Liver (tissue), 9 donors: Measurements from ENCODE around the gene SP2. TPM values are rescaled to one million over a fixed set of nuclear protein-coding genes. Genes with fewer than 3 reads are reported as not detected.

Source experiments
- DNase-seq: peaks from one replicate; pipeline ENCODE4 v3.0.0-alpha.2; 2017; ENCODE audit warnings: low spot score
- H3K27ac ChIP-seq, 2 donors: one replicate each; pipeline ENCODE4 v1.7.0; 2013; ENCODE audit warnings: inconsistent platforms in 2 of 2, low read length in 2 of 2, control low read depth in 1 of 2, low read depth in 1 of 2, mild to moderate bottlenecking in 1 of 2
- H3K27me3 ChIP-seq, 4 donors: one replicate each; pipeline versions ENCODE4 v1.6.1 to v1.7.0; 2013; ENCODE audit warnings: low read length in 3 of 4, inconsistent platforms in 1 of 4, mild to moderate bottlenecking in 1 of 4, moderate library complexity in 1 of 4; ENCODE audit not compliant: control insufficient read depth in 4 of 4, insufficient read depth in 4 of 4
- H3K36me3 ChIP-seq, 4 donors: one replicate each; pipeline versions ENCODE4 v1.6.1 to v1.7.0; 2013; ENCODE audit warnings: low read length in 3 of 4, mild to moderate bottlenecking in 3 of 4, low read depth in 1 of 4, moderate library complexity in 1 of 4; ENCODE audit not compliant: control insufficient read depth in 4 of 4, insufficient read depth in 3 of 4
- H3K4me1 ChIP-seq, 4 donors: one replicate each; pipeline versions ENCODE4 v1.6.1 to v1.7.0; 2013; ENCODE audit warnings: low read length in 3 of 4, mild to moderate bottlenecking in 3 of 4, moderate library complexity in 1 of 4; ENCODE audit not compliant: control insufficient read depth in 4 of 4, insufficient read depth in 4 of 4
- H3K4me3 ChIP-seq, 3 donors: one replicate each; pipeline versions ENCODE4 v1.6.1 to v1.7.0; 2013; ENCODE audit warnings: low read length in 3 of 3, control low read depth in 1 of 3, low read depth in 1 of 3, mild to moderate bottlenecking in 1 of 3
- H3K9ac ChIP-seq, 2 donors: one replicate each; pipeline ENCODE4 v1.7.0; 2013; ENCODE audit warnings: low read length in 2 of 2, mild to moderate bottlenecking in 2 of 2, moderate library complexity in 2 of 2, control low read depth in 1 of 2, low read depth in 1 of 2
- H3K9me3 ChIP-seq, 4 donors: one replicate each; pipeline versions ENCODE4 v1.6.1 to v1.7.0; 2013; ENCODE audit warnings: low read length in 3 of 4; ENCODE audit not compliant: control insufficient read depth in 4 of 4
- ATF3 ChIP-seq: IDR thresholded peaks from 2 replicates; pipeline ENCODE4 v1.6.1; 2016; ENCODE audit warnings: antibody characterized with exemption
- CTCF ChIP-seq: fragments of 150-350 bp; IDR thresholded peaks from 2 replicates; pipeline ENCODE4 v1.5.1; 2017; ENCODE audit warnings: improper control_type of control experiment, low read depth, low read length; ENCODE audit not compliant: missing input control
- EGR1 ChIP-seq, 2 donors: IDR thresholded peaks; 2 replicates each; pipeline ENCODE4 v1.6.1; 2016 to 2018; ENCODE audit warnings: antibody characterized with exemption in 2 of 2, low read depth in 2 of 2
- FOXA1 ChIP-seq: IDR thresholded peaks from 2 replicates; pipeline ENCODE4 v1.6.1; 2016; ENCODE audit warnings: antibody characterized with exemption
- FOXA2 ChIP-seq: IDR thresholded peaks from 2 replicates; pipeline ENCODE4 v1.6.1; 2016; ENCODE audit warnings: antibody characterized with exemption
- GABPA ChIP-seq, 2 donors: IDR thresholded peaks in 1 of 2; conservative IDR thresholded peaks in 1 of 2; 2 replicates each; pipeline ENCODE4 v1.6.1; 2016; ENCODE audit warnings: antibody characterized with exemption in 2 of 2, mild to moderate bottlenecking in 1 of 2, moderate library complexity in 1 of 2
- HNF4A ChIP-seq, 2 donors: conservative IDR thresholded peaks; 2 replicates each; pipeline ENCODE4 v1.6.1; 2016; ENCODE audit warnings: antibody characterized with exemption in 2 of 2, mild to moderate bottlenecking in 2 of 2
- HNF4G ChIP-seq: IDR thresholded peaks from 2 replicates; pipeline ENCODE4 v1.6.1; 2016; ENCODE audit warnings: antibody characterized with exemption
- JUND ChIP-seq, 2 donors: IDR thresholded peaks; 2 replicates each; pipeline ENCODE4 v1.6.1; 2016; ENCODE audit warnings: antibody characterized with exemption in 2 of 2
- MAX ChIP-seq: IDR thresholded peaks from 2 replicates; pipeline ENCODE4 v1.6.1; 2016; ENCODE audit warnings: antibody characterized with exemption
- NR2F2 ChIP-seq: IDR thresholded peaks from 2 replicates; pipeline ENCODE4 v1.6.1; 2016; ENCODE audit warnings: antibody characterized with exemption
- RAD21 ChIP-seq, 2 donors: IDR thresholded peaks; 2 replicates each; pipeline ENCODE4 v1.6.1; 2016; ENCODE audit warnings: antibody characterized with exemption in 2 of 2, mild to moderate bottlenecking in 2 of 2
- REST ChIP-seq: IDR thresholded peaks from 2 replicates; pipeline ENCODE4 v1.6.1; 2016; ENCODE audit warnings: antibody characterized with exemption, mild to moderate bottlenecking
- RXRA ChIP-seq, 2 donors: IDR thresholded peaks; 2 replicates each; pipeline ENCODE4 v1.6.1; 2017 to 2018; ENCODE audit warnings: antibody characterized with exemption in 2 of 2, mild to moderate bottlenecking in 1 of 2
- SP1 ChIP-seq: IDR thresholded peaks from 2 replicates; pipeline ENCODE4 v1.6.1; 2018; ENCODE audit warnings: antibody characterized with exemption, mild to moderate bottlenecking
- TAF1 ChIP-seq: conservative IDR thresholded peaks from 2 replicates; pipeline ENCODE4 v1.6.1; 2016; ENCODE audit warnings: antibody characterized with exemption, mild to moderate bottlenecking
- YY1 ChIP-seq: IDR thresholded peaks from 2 replicates; pipeline ENCODE4 v1.6.1; 2016; ENCODE audit warnings: antibody characterized with exemption, mild to moderate bottlenecking
- ZBTB33 ChIP-seq: IDR thresholded peaks from 2 replicates; pipeline ENCODE4 v1.6.1; 2016; ENCODE audit warnings: antibody characterized with exemption
- WGBS: extraction: QIAGEN DNeasy Blood & Tissue Kit; methylation state at CpG from one replicate; pipeline ENCODE4 v1.1.7; 2013; 5-methylcytosine and 5-hydroxymethylcytosine counted together
- polyA plus RNA-seq, 2 donors: library from polyadenylated mRNA; stranded (reverse) in 1 of 2; unstranded in 1 of 2; fragments of 200-250 nt in 1 of 2; fragments of >200 nt in 1 of 2; fragmentation: Nextera tagmentation in 1 of 2; extraction: Ambion mirVana in 1 of 2; gene quantifications; one replicate each; pipeline versions ENCODE4 v1.2.1 to v1.2.3, GENCODE V29; 2013 to 2015
- total RNA-seq, 2 donors: library from RNA; depleted of rRNA; stranded (reverse); fragments of >200 nt; gene quantifications; one replicate each; pipeline ENCODE4 v1.2.3, GENCODE V29; 2014
- donor health status: healthy.
- donor health status: healthy.
- donor health status: healthy.
- donor health status: healthy.
- donor health status: healthy.

Gene SP2
- total and polyA plus RNA-seq, 4 donors, result 2.2 to 5.7 (median 3.8) TPM

- TF ChIP-seq REST (no peak), HNF4A (conservative IDR thresholded peaks at IDR 0.05) (no peak), YY1 (no peak), RXRA (IDR thresholded peaks at IDR 0.05) (no peak), RAD21 (IDR thresholded peaks at IDR 0.05) (no peak), EGR1 (IDR thresholded peaks at IDR 0.05; ENCODE audit: low read depth in 2 of 2) (no peak), FOXA1 (no peak)
These were observed 19.9 kb downstream of the SP2 start (continued) for GRCh38 chr17:47915776-47916398.

- Histone ChIP-seq H3K4me3 (no peak overlapping the region), H3K27ac (no peak overlapping the region), H3K9me3 (no peaks in the 10 kb centered on the region), H3K27me3 (no peaks in the 10 kb centered on the region), H3K9ac (no peak overlapping the region), H3K4me1 (peaks cover 0 to 3% (median 0%) of the 10 kb centered on the region in 4 donors), H3K36me3 (peaks cover 5 to 7% (median 6%) of the 10 kb centered on the region in 4 donors)
- TF ChIP-seq CTCF (no peak), YY1 (no peak), MAX (no peak), REST (no peak), FOXA1 (no peak), EGR1 (IDR thresholded peaks at IDR 0.05; ENCODE audit: low read depth in 2 of 2) (no peak), GABPA (IDR thresholded peaks at IDR 0.05 in 1 of 2, conservative IDR thresholded peaks at IDR 0.05 in 1 of 2) (no peak), SP1 (no peak), NR2F2 (no peak), ATF3 (no peak), RXRA (IDR thresholded peaks at IDR 0.05) (no peak), FOXA2 (no peak), HNF4G (no peak), ZBTB33 (no peak), TAF1 (no peak), HNF4A (conservative IDR thresholded peaks at IDR 0.05) (no peak), JUND (IDR thresholded peaks at IDR 0.05) (no peak), RAD21 (IDR thresholded peaks at IDR 0.05) (no peak)
- DNase-seq, result no peak
- WGBS, result 96% methylated on average over 19 of the region's 19 CpGs
These were observed 20.6 kb downstream of the SP2 start for GRCh38 chr17:47916489-47917208.
